Measurements from ENCODE around the gene SBK1.

GRCh38 chr16:28273511-28273910 lies 18.8 kb upstream of the SBK1 start:
- no peak for TF ChIP-seq CTCF (IDR thresholded peaks at IDR 0.05 in 4 of 5, conservative IDR thresholded peaks at IDR 0.05 in 1 of 5)
- no peak for TF ChIP-seq POLR2A (IDR thresholded peaks at IDR 0.05)
